IPS-NIHi7 (cell line): ENCODE data around the gene PIGP.
"Not testable (repeated sequence)": the region's sequence is repeated elsewhere in the genome, so short reads cannot be mapped to it uniquely, and the experiment has no call there.

Experiments used
- DNase-seq: peaks from one replicate; pipeline ENCODE4 v3.0.0; 2012; ENCODE audit warnings: mixed read lengths; ENCODE audit errors: extremely low spot score

PIGP gene

DNA sequence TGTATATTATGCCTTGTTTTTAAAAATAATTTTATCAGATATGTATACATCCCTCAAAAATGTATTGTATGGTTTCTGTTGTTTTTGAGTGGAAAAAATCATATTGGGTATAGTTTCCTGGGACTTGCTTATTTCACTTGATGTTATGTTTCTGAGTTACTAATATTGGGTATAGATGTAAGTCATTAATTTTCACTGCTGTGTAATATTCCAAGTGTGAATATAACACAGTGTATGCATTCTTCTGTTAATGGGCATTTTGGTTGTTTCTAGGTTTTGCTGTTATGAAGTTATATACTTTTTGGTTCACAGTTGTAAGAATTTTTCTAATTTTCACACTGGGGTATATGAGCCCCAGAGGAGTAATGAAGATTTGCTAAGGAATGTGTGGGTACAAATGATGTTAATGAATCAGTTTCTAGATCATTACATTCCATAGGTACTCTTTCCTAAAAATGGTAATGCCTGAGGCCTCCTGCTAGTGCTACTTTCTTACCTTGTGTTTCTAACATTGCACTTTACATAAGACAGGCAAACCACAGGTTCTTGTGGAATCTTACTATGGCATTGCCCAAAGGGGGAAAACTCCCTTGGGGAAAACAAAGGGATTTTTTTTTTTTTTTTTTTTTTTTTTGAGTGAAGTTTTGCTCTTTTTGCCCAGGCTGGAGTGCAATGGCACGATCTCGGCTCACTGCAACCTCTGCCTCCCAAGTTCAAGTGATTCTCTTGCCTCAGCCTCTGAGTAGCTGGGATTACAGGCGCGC is 3.4 kb upstream of the PIGP start:
- DNase-seq, result no peak

DNA sequence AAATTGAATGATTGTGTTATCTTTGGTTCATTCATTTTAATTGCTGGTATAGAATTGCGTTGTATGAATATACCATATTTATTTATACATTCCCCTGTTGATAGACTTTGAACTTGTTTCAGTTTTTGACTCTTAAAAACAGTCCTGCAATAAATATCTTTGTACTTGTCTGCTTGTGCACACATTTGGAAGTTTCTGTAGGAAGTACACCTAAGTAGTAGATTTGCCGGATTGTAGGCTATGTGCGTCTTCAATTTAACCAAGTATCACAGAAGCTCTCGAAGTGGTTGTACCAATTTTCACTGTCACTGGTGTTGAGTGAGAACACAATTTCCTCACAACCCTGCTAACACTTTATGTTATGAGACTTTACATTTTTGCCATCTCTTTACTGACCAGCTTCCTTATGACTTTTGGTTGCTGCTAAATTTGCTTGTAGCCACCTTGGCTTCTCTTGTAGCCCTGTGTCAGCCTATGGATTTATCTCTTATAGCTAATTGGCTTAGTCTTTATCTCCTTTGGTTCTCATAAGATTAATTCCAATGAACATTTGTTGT is 2.4 kb upstream of the PIGP start:
- DNase-seq, result no peak

DNA sequence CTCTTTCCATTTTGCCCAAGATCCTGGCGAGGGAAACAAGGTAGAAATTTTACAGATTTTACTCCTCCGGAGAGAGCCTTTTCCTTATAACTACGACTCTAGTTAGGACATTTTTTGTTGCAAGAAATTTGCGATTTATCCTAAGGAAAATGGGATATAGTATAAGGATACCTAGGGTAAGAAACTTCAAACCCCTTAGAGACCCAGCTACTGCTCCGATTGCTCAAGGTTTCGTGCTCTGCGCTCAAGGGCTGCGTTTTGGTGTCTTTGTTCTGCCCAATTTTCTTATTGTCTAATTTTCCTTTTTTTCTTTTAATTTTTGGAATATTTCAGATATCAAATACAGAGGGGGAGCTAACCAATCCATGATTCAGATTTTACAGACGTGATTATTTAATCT is 1.7 kb upstream of the PIGP start:
- DNase-seq, result no peak

DNA sequence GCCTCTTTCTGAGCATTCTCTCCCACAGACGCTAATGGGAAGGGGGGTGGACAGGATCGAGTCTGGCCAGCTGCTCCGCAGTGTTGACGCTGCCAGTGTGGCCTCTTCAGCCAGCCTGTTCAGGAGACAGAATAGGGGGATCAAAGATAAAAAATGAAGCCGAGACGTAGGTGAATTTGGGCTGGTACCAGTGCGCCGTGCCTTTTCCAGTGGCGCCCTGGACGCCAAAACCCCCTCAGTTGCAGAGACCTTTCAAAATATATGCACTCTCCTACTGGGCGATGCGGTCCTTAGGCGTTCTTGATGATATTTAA is 1.3 kb upstream of the PIGP start:
- DNase-seq, result no peak

DNA sequence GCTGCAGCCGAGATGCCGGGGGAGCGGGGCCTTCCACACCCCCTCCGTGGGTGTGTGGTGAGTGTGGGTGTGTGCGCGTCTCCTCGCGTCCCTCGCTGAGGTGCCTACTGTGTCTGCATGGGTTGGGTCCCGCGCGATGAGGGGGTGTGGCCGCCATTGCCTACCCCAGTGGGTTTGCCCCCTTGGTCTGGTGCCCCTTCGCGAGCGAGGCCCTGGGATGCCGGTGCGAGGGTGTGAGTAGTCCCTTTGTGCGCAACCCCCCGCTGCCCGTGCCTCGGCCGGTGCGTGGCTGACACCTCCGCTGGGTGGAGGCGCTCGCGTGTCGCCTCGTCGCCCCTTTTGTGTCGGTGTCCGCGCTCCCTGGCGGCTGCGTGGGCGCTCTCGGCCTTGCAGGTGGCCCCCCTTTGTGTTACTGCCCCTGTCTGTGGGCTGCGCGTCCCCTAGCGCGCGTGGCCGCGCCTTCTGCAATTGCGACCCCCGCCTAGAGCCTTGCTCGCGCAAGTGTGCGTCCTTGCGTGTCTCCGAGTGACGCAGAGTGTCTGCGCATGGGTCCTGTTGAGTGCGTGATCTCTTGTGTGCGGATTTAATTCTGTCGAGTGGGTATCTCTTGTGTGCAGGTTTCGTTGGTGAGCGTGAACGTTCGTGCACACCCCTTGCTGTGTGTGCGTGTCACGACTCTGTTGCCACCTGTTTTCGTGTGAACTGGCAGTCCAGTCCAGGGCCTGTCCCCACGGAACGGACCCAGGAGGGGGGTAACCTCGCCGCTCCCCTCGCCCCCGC is 736 bp upstream of the PIGP start:
- no peak for DNase-seq

DNA sequence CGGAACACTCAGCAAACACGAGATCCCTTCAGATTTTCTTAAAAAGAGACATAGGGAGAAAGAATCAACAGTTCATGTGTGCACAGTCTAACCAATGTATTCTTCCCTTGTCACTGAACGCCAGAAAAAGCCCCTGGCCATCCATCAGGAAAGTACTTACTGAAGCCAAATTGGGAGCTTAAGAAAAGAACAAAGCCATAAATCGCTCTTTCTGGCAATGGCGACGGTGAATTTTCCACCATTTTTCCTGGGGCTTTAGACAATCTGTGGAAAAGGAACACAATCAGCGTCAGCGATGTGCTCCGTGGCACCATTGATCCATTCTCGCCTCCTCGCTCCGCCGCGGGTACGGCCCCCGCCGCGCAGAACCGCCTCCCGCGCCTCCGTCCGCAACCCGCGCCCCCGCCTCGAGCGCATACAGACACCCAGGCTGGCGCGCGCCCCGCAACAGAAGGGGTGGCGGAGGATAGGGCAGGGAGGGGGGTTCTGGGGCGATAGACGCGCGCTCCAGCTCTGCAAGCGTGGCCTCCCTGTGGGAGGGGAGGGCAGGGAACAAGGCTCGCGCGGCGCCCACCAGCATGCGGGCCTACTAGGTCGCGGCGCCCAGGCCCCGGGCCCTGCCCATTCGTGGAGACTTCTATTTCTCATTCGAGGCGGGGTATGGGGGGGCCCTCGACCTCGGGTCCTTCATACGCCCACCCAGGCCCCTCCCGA is 440 bp downstream of the PIGP start:
- DNase-seq, result peak; percentile 61

DNA sequence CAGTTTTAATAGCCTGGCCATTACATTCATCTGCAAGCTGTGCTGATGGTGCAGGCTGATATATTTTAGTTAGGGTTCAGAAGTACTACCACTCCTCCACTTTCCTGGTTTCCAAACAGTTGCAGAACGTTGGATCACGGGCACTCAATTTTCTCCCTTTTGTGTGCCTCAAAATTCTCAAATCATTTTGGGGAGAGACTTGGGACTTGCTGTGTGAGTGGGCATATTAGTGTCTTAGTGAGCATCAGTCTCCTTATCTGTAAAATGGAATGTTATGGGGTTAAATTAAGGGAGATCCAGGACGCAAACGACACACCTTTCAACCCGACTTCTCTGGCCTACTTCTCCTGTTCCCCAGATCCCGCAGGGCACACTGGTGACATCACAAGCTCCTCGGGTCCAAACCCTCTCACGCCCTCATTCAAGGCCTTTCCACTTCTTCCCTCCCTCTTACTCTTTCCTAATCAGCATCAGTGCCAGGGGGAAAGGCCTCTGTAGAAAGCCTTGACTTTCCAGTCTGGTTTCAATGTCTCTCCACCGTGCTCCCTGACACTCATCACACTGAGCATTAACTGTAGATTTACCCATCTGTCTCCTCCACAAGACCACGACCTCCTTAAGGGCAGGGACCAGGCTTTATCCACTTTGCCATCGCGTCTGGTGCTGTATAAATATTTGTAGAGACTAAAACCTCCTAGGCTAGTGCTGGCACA is 1.2 kb downstream of the PIGP start:
- no peak for DNase-seq

DNA sequence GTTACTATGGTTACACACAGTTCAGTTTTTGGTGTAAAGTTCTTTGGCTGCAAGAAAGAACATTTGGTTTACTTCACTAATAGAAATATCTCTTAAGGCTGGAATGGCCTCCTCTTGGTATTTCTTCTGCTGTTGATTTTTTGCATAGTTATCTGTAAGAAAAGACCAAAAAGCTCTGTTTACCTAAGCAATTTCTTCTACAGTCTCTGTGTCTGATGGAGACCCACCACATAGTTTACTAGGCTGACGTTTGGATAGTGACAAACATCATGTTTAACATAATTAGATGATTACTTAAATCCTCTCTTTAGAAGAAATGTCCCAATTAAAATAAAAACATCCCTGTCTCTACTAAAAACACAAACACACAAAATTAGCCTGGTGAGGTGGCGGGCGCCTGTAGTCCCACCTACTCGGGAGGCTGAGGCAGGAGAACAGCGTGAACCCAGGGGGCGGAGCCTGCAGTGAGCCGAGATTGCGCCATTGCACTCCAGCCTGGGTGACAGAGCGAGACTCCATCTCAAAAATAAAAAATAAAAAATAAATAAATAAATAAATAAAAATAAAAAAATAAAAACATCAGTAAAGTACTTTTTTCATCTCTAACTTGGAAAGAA is 7.2 kb downstream of the PIGP start:
- no peak for DNase-seq

DNA sequence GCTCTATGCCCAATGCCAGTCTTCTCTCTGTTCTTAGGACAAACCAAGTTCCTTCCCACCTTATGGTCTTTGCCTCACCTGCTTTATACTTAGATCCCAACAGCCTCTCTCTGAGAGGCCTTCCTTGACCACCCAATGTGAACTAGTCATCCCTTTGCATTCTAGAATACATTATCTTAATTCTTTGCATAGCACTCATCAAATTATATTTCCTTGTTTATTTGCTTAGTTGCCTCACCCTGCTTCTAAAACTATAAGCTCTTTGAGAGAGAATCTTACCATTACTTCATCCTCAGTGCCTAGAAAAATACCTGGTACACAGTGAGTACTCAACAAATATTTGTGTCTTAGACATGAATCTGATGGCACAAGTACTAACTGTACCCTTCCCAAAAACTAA is 8.0 kb downstream of the PIGP start:
- DNase-seq, result no peak

DNA sequence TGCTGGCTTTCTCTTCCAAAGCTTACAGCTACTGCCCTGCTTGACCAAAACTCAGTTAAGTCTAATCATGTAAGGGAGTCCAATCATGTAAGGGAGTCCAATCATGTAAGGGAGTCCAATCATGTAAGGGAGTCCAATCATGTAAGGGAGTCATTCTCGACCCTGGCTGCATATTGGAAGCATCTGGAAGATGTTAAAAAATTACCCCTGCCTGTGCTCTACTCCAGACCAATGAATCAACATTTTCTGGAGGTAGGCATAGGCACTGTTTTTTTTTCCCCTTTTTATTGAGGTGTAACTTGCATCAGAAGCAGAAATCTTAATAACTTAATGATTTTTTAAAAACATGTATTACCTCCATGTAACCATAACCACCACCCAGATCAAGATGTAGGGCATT is 9.4 kb downstream of the PIGP start:
- no peak for DNase-seq

DNA sequence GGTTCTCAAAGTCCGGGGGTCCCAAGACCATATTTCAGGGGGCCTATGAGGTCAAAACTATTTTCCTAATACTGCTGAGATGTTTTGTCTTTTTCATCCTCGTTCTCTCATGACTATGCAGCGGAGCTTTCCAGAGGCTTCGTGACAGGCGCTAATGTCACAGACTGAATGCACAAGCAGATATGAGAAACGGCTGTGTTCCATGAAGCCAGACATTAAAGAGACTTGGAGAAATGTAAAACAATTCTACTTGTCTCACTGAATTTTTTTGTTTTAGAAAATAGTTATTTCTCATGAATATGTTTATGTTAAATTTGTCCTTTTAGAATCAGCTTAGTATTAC is 10.3 kb downstream of the PIGP start:
- DNase-seq, result no peak

DNA sequence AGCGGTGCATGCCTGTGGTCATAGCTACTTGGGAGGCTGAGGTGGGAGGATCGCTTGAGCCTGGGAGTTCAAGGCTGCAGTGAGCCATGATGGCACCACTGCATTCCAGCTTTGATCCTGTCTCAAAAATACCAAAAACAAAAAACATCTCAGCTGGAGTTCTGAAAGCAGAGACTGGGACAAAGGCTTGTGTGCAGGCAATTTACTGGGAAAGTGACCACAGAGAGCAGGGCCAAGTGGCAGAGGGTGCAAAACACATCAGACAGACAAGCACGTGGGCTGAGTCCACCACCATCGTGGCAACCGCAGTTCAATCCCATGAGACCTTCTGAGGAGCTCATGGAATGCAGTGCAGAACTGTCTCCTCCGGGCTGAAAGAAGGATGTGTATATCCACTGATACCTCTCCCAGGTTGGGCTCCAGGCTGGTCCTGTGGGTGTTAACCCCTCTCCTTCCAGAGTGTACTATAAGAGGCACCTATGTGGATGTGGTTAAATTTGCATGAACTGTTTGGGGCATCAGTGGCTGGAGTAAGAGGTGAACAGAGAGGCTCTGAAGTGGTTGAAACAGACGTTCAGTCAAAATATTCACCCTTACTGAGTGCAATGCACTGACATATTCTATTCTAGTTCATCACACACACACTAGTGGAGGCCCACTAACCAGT is 10.8 kb downstream of the PIGP start:
- DNase-seq, result no peak

DNA sequence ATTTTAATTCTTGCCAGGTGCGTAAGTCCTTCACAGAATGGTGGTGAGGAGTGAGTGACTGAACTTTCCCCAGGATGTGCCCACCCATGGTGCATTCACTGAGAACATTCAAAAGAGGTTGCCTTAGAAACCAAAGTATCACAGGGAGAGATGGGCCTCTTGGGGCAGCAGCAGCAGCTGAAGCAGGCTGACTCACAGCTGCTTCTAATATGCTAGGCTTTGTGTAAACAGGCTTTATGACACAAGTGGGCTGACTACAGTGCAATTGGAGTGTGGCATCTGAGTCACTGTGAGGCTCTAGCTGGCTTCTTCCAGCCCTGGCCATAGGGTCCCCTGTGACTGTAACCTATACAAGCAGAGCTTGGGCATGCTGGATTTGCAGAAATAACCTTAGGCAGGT is 12.6 kb downstream of the PIGP start:
- DNase-seq, result peak; percentile 73

DNA sequence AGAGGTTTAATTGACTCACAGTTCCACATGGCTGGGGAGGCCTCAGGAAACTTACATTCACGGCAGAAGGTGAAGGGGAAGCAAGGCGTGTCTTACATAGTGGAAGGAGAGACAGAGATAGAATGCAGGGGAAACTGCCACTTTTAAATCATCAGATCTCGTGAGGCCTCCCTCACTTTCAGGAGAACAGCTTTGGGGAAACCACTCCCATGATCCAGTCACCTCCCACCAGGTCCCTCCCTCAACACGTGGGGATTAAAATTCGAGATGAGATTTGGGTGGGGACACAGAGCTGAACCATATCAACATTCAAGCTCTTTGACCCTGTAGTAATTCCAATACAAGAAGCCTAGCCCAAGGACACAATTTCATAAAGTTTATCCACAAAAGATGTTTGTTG is 13.7 kb downstream of the PIGP start:
- no peak for DNase-seq

DNA sequence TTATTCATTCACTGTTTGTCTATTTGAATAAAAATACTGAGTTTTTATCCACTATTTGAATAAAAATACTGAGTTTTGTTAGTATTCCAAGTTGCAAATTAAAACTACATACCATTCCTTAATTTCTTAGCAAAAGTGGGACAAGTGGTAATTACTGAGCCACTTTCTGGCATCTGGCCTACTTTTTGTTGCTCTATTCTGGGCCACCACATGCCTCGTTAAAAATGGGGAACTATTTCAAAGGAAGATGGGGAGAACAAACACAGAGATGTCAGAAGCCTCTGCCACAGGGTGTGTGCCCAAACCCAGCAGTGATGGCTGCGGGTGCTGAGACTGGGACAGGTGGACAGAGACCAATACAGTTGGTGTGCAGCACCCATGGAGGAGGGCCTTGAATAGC is 14.6 kb downstream of the PIGP start:
- no peak for DNase-seq

DNA sequence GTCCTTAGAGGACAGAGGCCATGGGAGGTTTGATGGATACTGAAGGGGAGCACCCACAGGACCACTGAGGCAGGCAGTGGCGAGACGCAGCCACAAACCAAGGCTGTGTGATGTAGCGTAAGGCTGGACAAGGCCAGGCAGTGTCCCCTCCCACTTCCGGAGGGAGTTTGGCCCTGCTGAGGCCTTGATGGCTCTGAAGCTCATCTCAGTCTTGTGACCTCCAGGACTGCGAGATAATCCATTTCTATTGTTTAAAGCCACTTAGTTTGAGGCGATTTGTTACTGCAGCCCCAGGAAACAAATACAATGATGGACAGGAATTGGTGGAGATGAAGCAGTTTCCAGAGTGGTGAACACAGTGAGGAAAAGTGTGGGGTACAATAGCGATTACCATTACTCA is 15.3 kb downstream of the PIGP start:
- DNase-seq, result no peak

DNA sequence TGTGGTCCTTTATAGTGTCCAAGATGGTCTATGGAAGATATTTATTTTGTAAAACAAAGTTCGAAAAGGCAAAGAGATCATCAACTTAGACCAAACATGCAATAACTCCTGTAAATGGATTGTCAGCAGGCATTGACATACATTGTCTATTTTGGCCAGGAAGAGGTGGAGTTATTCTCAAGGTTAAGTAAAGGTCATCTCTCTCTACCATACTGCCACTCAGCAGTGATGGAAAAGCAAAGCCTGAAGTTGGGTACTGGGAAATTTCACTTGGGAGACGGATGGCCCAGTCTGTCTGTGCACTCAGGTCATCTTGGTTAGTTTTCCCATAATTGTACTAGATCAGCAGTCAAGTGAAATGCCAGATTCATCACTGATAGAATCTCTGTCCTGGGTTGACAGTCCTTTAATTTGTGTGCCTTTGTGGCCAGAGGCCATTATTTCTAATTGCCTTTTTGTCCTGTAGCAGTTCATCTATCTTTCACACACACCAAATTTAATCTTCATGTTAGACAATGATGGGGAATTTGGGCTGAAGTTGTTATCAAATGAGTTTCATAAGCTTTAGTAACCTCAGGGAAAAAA is 17.5 kb downstream of the PIGP start:
- DNase-seq, result no peak

DNA sequence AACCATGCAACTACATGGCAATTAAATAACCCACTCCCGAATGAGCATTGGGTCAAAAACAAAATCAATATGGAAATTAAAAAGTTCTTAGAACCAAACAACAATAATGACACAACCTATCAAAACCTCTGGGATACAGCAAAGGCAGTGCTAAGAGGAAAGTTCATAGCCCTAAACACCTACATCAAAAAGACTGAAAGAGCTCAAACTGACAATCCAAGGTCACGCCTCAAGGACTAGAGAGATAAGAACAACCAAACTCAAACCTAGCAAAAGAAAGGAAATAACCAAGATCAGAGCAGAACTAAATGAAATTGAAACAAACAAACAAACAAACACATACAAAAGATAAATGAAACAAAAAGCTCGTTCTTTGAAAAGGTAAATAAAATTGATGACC is 23.1 kb downstream of the PIGP start:
- not testable (repeated sequence) for DNase-seq

DNA sequence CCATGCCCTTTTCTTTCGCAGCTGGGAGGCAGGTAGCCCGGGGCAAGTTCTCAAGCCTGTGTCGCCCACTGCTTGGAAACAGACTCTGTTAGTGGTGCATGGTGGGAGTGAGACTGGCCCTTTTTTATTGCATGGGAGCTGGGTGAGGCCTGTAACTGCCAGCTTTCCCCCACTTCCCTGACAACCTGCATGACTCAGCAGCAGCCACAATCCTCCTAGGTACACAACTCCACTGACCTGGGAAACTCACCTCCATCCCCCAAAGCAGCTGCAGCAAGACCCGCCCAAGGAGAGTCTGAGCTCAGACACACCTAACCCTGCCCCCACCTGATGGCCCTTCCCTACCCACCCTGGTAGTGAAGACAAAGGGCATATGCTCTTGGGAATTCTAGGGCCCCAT is 25.8 kb downstream of the PIGP start:
- no peak for DNase-seq

DNA sequence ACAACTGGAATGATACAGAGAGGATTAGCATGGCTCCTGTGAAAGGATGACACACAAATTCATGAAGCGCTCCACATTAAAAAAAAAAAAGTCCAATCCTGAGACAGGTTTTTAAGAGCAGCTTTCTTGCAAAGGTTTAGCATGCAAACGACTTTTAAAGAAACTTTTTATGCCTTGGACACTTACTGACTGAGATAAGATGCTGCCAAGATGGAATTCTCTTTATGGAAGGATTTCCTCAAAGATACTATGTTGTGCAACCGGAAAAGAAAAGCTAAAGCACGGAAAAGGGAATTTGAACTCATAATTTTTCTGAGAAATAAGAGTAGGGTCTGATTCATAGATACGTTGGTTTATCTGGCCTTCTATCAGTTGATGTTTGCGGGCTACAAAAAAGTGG is 27.3 kb downstream of the PIGP start:
- DNase-seq, result no peak

DNA sequence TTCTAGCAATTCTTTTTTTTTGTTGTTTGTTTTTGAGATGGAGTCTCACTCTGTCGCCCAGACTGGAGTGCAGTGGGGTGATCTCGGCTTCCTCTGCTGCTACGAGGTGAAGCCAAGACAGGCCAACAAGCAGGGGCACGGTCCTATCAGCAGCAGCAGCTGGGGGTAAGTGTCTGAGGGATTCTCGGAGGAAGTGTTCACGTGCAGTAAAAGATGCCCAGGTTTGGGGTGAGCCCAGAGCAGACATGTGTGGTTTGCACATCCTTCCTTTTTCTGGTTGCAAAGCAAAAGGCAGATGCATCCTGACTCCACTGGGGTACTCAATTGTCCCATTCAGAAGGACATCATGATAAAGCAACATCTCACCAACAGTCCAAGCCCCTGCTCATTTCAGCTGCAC is 27.7 kb downstream of the PIGP start:
- DNase-seq, result no peak
